HG03159 (cell line): ENCODE measurements around the gene ZG16B.

ENCODE experiments used
- ATAC-seq: cut with Tn5 transposase; IDR thresholded peaks from one replicate; pipeline ENCODE4 v1.9.1; 2021; ENCODE audit warnings: mild to moderate bottlenecking, moderate library complexity; ENCODE audit not compliant: unreplicated experiment

ZG16B gene

GRCh38 chr16:2842340-2843000 is 12.4 kb downstream of the ZG16B start:
- ATAC-seq, result no peak

DNA sequence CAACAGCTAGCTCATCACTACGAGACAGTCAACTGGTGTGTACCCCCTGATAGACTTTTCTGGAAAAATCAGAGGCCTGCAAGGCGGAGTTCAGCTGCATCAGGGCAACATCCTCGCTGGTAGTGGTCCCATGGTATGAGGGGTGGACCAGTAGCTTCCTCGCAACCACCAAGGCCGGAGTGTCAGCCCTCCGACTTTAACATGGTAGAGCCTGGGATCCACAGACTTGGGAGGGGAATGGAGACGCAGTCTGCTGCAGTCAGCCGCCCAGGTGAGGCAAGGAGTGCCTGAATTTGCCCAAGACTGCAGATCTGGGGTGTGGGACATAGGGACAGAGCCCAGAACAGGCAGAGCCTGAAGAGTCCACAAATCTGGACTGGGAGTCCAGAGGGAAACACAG is 13.4 kb downstream of the ZG16B start:
- ATAC-seq, result no peak

- no peak for ATAC-seq
Measured at GRCh38 chr16:2845116-2845515, 15.0 kb downstream of the ZG16B start.

- ATAC-seq, result no peak
Measured at GRCh38 chr16:2846511-2847310, 16.6 kb downstream of the ZG16B start.

DNA sequence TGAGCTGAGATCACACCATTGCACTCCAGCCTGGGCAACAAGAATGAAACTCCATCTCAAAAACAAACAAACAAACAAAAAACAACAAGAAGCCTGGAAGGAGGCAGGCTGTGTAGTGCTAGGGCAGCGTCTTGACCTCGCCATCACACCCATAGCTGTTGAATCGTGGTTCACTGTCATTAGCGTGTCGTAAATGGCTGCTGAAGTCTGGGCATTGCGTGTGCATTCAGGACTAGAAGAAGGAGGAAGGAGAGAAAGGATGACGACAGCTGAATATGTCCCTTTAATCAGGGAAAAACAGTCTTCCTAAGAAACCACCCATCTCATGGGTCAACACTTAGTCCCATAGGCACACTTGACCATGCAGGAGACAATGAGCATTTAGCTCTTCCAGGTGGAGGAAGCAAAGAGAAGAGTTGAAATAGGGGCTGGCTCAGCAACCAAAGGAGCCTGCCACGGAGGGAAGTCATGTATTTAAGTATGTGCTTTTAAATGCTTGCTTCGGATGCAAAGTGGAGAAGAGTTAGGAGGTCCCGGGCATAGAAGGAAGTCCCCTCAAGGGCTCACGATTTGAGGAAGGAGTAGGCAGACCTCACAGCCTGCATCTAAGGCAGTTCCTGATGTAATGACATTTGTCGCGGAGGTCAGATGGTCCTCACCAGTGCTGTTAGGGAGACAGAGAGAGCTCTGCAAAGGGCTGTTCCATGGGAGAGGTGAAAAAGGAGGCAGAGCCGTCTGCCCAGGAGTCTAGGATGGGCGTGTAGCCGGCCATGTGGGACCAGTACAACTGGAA is 19.0 kb downstream of the ZG16B start:
- ATAC-seq, result no peak

DNA sequence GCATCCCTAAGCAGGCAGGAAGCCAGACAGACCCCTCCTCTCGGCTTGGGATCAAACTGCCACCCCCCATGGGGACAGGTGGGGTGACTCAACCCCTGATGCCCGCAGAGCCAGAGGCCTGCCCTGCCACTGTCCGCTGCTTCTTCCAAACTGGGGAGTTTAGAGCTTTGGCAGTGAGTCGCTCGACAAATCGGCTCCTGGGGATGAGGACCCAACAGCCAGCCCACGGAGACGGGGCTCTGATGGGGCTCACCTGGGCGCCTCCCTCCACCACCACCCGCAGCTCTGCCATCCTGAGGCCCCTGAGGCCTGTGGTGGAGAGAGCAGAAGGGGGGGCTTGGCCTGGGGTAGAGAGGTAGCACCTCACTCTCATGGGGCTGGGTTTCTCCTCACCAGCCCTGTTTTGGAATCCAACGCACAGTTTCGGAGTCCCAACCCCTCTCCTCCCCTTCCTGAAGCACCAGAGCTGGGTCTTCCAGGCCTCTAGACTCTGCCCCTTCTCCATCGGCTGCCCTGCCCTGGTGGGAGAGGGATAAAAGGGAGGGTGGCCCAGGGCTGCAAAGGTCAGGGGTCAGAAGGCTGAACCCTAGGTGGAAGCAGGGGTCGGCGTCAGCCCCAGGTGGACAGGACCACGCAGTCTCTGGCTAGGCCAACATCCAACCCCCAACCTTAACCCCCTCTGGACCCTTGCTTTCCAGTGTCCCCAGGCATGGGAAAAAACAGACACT is 22.1 kb downstream of the ZG16B start:
- ATAC-seq, result no peak

DNA sequence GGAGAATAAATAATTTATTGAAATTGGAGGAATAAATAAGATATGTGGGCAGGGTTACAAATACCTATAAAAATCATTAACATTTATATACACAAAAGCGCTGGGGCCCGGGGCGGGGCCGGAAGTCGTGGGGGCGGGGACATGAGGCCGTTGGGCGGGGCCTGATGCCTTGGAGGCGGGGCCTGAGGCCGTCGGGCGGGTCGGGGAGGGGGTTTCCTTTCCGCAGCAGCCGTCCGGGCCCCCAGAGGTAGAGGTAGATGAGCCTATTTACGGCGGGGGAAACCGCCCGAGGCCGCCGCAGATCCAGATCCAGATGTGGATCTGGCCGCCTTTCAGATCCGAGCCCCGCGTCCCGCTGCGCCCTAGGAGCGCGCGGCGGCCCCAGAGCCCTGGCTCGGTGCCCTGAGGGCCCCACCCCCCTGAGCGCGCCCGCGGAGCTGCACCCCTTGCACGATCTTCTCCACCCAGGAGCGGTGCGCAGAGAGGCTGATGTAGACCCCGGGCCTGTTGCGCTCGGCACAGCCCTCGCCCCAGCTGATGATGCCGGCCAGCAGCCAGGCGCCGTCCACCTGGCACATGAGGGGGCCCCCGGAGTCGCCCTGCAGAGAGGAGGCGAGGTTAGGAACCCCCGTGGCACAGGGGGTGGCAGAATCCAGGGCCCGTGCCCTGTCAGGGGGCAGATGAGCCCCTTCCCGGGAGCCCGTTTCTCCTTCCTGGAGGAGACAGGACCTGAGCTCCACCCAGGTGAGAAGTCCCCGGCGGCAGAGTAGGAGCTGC is 22.8 kb downstream of the ZG16B start:
- ATAC-seq, result no peak

GRCh38 chr16:2853531-2854073 is 23.5 kb downstream of the ZG16B start:
- no peak for ATAC-seq

DNA sequence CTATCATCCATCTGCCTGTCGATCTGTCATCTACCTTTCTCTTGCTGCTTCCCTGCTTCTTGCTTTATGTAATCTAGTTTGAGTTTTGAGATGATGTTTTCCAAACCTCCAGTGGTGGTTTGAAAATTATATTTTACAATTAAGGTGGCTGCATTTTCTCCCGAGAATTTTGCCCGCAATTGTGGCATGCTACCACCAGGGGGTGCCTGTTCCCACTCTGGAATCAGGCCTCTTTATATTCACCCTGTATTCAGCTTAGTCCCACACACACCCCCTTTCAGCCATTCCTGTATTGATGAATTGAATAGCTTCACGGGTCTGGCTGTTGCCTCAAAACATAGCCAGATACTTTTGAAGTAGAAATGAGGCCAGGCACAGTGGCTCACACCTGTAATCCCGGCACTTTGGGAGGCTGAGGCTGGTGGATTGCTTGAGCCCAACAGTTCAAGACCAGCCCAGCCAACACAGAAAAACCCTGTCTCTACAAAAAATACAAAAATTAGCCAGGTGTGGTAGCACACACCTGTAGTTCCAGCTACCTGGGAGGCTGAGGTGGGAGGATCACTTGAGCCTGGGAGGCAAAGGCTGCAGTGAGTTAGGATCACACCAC is 24.7 kb downstream of the ZG16B start:
- no peak for ATAC-seq

GRCh38 chr16:2855536-2855935 is 25.4 kb downstream of the ZG16B start:
- ATAC-seq, result no peak

DNA sequence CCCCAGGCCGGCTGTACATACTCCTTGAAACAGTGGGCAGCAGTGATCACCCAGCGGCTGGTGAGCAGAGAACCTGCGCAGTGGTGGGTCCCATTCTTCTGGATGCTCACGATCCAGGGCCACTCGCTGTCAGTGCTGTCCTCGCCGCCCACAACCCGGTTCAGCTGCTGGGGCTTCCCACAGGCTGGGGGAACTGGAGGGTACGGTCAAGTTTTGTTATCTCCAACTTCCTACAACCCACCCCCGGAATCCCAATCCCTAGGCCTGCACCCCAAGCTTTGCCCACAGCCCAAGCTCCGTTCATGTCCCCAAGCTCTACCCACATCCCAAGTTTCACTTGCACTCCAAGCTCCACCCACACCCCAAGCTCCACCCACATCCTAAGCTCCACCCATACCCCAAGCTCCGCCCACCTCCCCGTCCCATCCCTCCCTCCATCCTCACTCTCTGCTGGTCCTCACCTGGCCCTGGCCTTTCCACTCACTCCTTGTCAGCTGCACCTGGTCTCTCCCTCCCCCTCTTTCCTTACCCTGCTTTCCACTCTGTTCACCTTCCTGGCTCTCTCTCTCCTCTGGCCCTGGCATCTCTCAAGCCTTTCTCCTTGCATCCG is 26.1 kb downstream of the ZG16B start:
- no peak for ATAC-seq

DNA sequence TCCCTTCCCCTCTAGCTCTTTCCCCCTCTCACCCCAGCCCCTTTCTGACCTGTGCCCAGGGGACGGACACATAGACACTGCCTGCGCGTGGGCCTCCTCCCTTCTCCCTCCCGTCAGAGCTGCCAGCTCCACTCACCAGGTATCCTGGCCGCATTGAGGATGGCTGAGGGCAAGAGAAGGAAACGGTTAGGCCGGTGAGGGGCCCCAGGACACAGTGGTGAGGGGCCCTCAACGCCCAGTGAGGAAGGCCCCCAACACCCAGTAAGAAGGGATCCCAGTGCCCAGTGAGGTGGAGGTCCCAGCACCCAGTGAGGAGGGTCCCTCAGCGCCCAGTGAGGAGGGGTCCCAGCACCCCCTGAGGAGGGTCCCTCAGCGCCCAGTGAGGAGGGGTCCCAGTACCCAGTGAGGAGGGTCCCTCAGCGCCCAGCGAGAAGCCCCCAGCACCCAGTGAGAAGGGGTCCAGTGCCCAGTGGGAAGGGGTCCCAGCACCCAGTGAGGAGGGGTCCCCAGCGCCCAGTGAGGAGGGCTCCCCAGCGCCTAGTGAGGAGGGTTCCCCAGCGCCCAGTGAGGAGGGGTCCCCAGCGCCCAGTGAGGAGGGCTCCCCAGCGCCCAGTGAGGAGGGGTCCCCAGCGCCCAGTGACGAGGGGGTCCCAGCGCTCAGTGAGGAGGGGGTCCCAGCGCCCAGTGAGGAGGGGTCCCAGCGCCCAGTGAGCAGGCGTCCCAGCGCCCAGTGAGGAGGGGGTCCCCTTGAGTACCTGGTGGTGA is 26.8 kb downstream of the ZG16B start:
- ATAC-seq, result no peak

DNA sequence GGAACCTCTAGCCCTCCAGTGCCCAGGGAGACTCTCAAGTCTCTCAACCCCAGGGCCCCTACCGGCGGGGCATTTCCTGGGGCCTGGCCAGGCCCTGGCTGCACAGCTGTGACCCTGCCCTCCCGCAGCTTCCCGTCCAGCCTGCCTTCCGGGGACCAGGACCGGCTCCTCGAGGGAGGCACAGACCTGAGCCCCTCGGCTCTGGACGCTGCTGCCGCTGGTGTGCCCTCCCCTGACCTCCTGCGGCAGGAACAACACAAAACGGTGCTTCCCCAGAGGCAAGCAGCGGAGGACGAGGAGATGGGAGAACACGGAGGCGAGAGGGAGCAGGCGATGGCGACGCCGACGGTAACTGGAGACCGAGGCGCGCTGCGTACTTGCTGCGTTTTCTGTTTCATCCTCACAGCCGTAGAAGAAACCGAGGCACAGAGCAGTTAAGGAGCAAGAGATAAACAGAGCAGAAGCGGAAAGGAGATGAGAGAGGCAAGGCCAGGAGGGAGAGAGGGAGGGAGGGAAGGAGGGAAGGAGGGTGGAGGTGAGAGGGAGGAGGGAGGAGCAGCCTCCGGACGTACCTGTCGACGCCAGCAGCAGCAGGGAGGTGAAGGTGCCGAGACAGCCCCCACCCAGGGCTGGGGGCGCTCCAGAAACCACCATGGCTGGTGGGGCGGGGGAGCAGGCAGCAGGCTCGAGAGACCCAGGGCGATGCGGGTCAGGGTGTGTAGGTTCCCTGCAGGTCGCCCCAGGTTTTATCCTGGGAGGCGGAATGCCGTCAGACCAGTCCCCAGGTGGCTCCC is 27.5 kb downstream of the ZG16B start, which contains the start of gene PRSS22:
TSS of gene PRSS22 (minus strand) at position 720 of the 794 bp plus-strand sequence. CDS start at position 654, 66 bp downstream.
- no peak for ATAC-seq

GRCh38 chr16:2858245-2859025 is 28.3 kb downstream of the ZG16B start:
- no peak for ATAC-seq

- ATAC-seq, result no peak
Measured at GRCh38 chr16:2859686-2860265, 29.7 kb downstream of the ZG16B start.

DNA sequence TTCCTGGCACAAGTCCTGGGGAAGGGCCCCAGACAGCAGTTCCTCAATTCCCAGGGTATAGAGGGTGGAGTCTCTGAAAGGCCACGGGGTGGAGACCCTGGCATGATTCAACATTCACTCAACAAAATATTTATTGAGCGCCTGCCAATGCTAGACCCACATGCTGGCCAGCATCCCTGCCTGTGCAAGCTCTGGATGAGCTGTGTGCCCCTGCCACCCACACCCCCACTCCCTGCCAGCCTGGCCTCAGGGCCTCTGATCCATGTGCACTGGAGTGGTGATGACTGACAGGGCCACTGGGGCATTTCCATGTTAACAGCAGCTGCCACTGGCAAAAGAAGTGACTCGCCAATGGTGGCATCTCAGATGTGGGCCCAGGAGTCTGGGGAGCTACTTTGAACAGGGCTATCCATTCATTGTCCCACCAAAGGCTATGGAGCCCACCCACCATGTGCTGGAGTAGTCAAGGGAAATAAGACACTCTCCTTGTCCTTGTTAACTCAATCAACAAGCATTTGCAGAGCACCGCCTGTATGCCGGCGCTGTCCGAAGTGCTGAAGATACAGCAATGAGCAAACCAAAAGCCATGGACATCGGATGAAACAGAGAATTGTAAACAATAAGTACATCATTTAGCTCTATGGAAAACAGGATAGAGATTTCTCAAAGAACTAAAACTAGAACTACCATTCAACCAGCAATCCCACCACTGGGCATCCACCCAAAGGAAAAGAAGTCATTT is 30.9 kb downstream of the ZG16B start:
- no peak for ATAC-seq
